Mammary epithelial cell (primary cell): ENCODE results near the gene TEKT2.

ENCODE experiments used
- CTCF ChIP-seq, 2 donors: IDR thresholded peaks in 1 of 2; conservative IDR thresholded peaks in 1 of 2; 2 replicates each; pipeline ENCODE4 v1.5.1; 2011 to 2012; ENCODE audit warnings: inconsistent platforms in 2 of 2, low read length in 2 of 2, mild to moderate bottlenecking in 2 of 2, control low read depth in 1 of 2, low read depth in 1 of 2; ENCODE audit not compliant: insufficient read depth in 1 of 2; ENCODE audit errors: extremely low read depth in 1 of 2
- EZH2 ChIP-seq: IDR thresholded peaks from 2 replicates; pipeline ENCODE4 v1.6.1; 2012; ENCODE audit warnings: low read length, inconsistent platforms, borderline replicate concordance

GRCh38 chr1:36137226-36137625, 53.3 kb downstream of the TEKT2 start:
- TF ChIP-seq CTCF (conservative IDR thresholded peaks at IDR 0.05 in 1 of 2, IDR thresholded peaks at IDR 0.05 in 1 of 2; ENCODE audit: extremely low read depth in 1 of 2, insufficient read depth in 1 of 2, low read depth in 1 of 2, low read length in 2 of 2) (no peak), EZH2 (no peak)
